NCI-H1694 (cell line): ENCODE results near the gene CD99.

Experiments used
- DNase-seq: peaks from one replicate; lab custom pipeline; 2025; lab: John Stamatoyannopoulos, UW

The CD99 gene

DNA sequence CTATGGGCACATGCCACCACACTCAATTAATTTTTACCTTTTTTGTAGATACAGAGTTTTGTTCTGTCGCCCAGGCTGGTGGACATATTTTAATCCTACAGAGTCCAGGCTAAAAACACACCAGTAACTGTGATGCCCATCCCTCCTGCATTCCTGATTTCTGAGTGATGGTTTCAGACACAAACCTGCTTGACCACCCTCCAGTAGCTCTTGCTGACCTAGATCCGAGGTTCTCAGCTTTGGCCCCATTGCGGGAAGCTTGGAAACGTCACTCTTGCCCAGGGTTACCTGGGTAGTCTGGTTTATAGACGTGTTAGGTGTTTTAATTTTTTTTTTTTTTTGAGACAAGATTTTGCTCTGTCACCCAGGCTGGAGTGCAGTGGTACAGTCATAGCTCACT, 7.5 kb downstream of the CD99 start:
- no peak for DNase-seq

DNA sequence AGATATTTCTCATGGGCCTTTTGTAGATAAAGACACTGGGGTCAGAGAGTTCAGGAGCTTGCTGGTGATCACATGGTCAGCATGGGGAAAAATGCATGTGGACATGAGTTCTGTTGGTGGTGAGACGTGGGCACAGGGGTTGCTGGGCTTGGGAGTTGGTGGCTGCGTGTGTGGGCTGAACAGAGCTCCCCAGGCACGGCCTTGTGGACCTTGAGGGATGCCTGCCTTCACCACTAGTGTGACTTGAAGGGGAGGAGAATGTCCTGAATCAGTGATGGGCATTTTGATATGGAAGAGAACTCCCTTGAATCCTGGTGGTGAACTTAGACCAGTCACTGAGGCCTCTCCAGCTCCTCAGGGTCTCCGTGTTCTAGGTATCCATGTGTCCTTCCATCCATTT, 8.9 kb downstream of the CD99 start:
- DNase-seq = no peak

DNA sequence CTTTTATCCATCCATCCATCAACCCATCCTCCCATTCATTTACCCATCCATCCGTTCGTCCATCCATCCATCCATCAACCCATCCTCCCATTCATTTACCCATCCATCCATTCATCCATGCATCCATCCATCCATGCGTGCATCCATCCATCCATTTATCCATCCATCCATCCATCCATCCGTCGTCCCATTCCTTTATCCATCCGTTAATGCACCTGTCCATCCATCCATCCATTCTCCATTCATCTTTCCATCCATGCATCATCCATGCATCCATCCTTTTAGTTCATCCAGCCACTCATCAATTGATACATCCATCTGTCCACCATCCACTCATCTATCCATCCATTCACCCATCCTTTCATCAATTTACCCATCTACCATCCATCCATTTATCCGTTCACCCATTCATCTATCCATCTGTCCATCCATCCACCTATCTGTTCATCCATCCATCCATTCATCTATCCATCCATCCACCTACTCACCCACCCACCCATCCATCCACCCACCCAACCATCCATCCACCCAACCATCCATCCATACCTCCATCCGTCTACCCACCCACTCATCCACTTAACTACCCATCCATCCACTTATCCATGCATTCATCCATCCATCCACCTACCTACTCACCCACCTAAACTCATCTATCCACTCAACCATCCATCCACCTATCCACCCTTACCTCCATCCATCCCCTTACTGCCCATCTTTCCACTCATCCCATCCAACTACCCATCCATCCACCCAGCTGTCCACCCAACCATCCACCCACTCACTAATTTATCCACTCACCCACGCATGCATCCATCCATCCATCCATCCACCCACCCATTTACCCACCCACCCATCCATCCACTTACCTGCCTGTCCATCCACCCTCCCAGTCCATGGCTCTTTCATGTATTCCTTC, 9.6 kb downstream of the CD99 start:
- DNase-seq = no peak

DNA sequence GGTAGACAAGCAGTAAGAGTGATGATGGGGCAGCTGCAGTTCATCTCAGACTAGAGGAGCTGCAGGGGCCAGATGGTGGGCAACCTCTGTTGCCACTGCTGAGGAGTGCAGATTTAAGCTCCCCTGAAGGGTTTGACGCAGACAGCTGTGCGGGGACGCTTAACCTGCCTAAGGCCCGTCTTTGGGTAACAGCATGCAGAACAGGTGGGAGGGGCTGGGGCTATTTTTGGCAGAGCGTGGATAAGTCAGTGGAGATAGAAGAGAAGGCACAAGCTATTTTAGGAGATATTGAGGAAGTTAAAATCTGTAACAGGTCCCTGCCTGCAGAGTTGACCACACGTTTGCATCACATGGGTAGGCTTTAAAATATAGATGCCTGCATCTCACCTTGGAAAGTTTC, 10.5 kb downstream of the CD99 start:
- no peak for DNase-seq

DNA sequence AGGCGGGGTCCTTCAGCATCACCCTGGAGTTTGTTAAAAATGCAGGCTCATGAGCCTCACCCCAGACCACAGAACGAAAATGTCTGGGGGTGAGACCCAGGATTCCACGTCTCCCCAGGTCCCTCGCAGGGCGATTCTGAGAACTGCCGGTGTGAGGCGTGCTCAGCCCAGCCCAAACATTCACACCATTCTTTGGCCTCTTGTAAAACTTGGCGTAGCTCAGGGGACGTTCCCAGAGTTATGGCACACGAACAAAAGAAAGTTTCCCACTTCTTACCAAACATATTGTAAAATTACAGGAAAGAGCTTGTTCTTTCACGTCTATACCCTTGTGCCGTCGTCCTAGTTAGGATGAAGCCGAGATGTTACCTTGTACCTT, 12.9 kb downstream of the CD99 start:
- no peak for DNase-seq

DNA sequence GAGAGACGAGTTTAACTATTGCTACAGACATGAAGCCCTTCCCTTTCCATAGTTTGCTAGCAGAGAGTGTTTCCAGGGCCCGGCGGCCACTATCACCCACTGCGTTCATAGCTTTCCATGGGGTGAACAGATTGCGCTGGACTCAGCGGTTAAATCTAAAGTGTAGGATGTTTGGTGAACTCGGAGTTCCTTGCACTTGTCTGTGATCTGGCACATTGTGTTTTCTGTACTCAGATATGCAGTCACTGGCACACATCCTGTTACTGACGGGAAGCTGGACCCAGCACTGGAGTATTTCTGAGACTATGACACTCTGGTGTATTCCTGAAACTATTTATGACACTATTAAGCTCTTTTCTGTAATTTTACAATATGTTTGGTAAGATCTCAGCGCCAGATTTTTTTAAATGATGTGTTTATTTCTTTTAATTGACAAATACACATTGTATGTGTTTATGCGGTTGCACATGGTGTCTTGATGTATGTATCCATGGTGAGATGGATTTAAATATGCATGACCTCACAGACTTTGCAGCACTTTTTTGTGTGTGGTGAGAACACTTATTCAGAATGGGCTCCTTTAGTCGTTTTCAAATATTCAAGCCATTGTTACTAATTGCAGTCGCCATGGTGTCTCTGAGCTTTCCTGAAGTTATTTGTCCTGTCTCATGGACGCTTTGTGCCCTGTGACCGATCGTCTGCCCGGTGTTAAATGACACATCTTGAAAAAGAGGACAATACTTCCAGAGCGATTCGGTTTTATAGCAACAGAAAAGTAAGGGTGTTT, 14.1 kb downstream of the CD99 start:
- no peak for DNase-seq

DNA sequence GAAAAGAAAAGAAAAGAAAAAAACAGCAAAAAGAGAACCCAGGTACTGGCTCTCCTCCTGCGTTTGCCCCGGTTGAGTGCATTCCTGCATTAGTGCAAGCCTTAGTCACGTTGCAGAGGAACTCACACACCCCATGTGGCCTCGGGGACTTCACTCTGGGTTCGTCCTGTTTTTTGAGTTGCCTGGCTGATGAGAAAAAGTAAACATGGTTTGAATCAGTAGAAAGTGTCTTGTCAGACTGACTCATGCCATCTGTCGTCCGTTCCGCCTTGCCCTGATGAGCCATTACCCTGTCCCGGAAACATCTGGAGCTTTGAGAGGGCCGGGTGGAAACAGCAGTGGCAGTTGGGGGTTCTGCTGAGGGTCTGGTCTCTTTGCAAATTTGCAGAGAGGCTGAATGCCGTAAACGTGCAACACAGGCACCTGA, 16.3 kb downstream of the CD99 start:
- DNase-seq = no peak

DNA sequence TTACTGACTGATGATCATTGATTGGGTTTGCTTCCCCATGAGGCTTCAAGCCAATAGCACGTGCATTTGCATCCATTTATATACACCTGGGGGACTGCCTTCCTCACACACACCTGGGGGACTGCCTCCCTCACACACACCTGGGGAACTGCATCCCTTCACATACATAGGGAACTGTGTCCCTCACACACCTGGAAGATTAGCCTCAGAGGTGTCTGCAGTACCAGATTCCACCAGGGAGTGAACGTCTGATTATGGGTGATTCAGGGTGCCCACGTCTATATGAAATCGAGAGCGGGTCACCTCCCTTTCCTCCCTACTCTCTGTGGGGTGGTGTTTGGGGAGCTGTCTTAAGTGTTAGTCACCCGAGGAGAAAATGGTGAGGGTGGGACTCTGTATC, 16.9 kb downstream of the CD99 start:
- no peak for DNase-seq

DNA sequence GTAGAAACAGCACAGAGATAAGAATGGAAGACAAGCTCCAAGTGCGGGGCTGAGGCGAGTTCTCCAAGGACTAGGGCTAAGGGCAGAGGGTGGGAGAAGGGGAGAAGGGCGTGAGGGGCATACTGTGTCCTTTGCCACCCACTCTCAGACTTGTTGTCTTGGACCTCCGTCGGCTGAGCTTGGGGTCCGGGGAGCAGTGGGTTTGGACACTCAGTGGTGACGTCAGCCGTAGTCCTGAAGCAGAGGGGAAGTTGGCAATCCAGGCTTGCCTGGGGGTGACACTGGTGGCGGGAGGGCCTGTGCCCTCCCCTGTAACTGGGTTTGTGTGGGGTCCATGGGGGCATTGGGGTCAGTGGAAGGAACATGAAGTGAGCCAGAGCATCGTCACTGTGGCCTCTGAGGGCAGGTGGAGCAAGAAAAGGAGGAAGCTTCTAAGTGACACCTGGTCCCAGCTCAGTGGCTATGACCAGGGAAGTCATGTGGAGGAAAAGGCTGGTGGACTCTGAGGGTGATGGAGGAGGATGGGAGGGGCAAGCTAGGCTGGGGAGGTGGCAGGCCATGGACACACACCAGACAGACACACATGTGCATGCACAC, 17.6 kb downstream of the CD99 start:
- DNase-seq = no peak

DNA sequence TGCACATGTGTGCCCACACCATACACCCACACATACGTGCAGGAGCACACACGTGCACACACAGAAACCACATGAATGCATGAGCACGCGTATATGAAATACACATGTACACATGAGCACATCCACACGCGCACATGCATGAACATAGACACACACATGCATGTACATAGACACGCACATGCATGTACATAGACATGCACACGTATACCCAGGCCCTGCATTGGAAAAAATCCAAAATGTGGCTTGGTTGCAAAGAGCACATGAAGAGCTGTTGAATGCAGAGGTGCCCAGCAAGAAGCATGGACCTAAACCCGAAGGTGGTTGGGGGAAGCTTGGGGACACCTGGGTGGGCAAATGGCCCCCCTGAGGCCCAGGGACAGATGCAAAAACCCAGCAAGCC, 18.5 kb downstream of the CD99 start:
- DNase-seq = no peak

DNA sequence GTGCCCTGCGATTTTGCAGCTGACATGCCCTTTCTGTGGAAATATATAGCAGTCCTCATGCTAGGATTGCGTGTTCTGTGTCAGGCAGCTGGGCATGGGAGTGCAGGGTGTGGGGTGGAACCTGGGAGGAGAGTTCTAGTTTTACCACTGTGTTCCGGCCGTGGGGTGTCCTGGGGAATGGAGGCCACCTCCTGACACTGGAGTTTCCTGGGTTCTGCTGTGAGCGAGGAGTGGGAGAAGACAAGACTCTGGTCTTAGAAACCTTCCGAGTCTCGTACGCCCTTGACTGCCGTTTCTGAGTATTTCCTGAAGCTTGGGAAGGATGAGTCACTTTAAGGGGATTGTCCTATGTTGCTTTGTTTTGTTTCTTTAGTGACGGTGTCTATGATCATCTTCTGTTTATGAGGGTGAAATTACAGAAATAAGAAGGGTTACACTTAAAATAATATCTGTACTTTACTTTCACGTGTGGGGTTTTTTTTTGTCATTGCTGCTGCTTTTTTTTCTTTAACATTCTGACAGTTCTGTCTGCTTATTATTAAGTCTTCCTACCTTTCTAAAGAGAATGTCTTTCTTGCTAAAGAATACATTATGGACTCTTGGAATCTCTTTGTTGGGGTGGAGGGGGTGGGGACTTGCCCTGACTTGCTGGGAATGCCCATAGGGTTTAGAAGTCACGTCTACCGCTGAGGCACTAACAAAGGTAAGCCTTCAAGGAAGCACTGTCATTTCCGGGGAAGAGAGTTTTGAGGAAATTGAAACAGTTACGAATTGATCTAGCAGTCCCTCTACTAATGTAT, 19.1 kb downstream of the CD99 start:
- no peak for DNase-seq

DNA sequence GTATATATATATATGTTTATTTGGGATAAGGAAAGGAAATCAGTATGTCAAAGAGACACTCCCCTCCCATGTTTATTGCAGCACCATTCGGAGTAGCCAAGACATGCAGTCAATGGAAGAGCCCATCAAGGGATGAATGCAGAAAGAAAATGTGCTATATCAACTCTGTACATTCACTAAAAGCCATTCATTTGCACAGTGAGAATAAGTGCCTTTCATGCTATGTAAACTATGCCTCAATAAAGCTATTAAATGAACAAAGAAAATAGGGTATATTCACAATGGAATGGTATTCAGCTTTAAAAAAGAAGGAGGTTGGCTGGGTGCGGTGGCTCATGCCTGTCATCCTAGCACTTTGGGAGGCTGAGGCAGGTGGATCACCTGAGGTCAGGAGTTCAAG, 20.3 kb downstream of the CD99 start:
- DNase-seq = no peak

DNA sequence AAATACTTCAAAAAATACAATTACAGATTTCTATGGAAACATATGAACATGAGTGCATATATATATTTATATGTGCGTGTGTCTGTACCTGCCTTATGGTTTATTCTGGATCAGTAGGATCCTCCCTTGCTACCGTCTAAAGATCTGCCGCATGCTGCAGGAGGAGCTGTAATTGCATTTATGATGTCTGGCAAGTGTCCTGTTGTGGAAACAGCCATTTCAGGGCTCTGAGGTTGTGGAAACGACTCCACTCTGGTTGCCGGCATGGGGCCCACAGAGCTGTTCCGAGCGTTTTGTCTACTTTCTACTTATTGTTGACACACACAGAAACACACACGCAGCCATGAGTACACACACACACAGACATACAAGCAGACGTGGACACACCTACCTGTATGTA, 21.3 kb downstream of the CD99 start:
- no peak for DNase-seq

DNA sequence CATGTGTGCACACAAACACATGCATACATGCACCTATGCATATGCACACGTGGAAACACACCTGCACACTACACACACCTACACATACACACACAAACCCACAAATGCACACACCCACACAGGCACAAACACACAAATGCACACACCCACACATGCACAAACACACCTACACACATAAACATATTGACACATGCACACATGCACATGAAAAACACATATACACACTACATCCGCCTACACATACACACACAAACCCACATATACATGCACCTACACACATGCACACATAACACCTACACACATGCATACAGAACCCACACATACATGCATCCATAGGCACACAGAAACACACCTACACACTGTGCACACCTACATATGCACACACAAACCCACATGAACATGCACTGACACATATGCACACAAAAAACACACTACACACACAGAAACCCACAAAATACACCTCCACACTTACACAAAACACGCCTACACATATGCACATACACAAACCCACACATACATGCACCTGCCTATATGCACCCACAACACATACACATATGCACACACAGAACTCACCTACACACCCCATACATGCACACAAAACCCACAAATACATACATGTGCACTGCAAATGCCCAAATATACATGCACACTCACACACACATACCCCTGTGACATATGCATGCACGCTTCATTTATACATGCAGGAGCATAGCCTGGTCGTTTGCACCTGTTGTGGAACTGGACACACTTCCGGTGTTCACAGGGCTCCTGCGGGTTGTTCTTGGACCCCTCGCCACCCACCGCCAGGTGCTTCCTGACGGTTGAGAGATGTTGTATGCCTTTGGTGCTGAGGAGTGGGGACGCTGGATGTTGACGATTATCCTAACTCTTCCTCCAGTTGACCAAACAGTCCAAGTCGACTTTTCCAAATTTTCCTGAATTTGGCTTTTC, 22.1 kb downstream of the CD99 start:
- no peak for DNase-seq

DNA sequence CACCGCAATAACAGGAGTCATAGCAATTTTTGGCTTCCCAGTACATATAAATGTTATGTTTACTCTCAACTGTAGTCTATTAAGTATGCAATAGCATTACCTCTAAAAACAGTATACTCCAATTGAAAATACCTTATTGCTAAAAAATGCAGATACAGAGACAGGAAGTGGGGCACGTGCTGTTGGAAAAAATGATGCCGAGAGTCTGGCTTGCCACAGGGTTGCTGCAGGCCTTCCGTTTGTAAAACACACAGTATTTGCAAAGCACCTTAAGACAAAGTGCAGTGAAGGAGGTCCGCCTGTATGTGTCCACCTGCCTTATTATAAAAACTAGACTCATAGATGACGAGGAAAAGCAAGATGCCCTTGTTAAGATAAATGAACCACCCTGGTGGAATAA, 23.5 kb downstream of the CD99 start:
- DNase-seq = no peak

DNA sequence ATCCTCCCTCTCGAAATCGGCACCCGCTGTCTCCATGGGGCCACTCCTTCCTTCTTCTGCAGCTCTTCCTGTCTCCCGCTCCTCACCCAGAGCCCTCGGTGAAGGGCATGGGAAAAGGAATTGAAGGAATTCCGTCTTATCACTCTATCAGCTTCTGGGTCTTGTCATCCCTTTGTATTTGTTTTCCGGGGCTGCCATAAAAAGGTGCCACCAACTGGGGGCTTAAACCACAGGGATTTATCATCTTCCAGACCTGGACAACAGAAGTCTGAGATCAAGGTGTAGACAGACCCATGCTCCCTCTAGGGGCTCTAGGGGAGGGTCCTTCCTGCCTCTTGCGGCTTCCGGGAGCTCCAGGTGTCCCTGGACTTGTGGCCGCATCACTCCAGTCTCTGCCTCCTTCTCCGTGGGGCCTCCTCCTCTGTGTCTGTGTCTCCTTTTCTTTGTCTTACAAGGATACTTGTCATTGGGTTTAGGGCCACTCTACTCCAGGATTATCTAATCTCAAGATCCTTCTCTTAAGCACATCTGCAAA, 24.0 kb downstream of the CD99 start:
- no peak for DNase-seq

DNA sequence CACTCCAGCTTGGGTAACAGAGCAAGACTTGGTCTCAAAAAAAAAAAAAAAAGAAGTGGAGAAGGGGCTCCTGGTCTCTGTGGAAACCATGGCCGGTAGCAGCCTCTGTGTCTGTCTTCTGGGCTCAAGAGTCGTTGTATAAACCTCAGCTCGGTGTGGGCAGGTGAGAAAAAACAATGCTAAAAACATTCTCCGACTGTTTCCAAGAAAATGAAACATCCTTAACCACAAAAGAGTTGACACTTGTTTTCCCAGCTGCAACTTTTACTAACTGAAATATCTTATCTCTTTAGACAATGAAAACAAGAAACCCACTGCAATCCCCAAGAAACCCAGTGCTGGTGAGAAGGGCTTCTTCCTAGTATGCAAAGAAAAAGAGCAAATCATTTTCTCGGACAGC, 26.2 kb downstream of the CD99 start:
- DNase-seq = no peak

DNA sequence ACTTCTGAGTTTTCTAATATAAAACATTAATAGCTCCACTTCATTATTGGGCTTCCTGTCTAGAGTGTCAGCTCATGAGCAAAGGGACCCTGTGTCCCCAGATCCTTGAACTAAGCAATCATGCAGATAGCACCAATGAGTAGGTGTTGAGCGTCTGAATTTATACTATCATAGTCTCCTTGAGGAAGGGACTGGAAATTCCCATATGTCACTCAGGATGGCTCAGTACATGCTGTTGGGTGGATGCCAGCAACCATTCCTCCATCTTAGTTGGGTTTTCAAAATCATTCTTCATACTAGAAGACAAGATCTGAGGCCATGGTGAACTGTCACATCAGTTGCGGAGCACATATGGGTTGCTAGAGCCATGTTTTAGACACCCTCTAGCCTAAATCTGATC, 27.7 kb downstream of the CD99 start:
- no peak for DNase-seq

DNA sequence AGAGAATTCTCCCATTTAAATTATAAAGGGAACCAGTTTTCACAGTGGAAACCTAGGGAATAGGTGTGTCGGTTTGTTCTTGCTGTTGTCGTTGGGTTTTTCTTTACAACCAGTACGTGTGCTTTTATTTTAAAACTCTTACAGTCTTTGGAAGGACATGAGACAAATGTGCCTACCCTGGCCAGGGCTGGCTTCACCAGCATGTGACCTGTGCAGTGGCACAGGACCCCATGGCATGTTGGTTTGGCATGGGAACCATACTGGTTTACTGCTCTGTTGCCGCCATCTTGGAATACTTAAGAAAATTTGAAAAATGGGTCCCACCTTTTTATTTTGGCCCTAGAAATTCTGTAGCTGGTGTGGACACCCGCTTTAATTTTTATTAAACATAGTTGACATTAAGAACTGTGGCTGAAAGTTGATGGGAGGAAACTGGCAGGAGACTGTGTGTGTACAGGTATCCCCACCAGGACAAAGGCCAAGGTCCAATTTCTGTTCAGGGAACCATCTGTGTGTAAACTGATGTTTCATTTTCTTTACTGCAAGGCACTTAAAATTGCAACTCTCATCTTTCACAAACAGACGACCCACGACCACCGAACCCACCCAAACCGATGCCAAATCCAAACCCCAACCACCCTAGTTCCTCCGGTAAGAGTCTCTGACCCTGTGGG, 28.8 kb downstream of the CD99 start:
- DNase-seq = no peak

DNA sequence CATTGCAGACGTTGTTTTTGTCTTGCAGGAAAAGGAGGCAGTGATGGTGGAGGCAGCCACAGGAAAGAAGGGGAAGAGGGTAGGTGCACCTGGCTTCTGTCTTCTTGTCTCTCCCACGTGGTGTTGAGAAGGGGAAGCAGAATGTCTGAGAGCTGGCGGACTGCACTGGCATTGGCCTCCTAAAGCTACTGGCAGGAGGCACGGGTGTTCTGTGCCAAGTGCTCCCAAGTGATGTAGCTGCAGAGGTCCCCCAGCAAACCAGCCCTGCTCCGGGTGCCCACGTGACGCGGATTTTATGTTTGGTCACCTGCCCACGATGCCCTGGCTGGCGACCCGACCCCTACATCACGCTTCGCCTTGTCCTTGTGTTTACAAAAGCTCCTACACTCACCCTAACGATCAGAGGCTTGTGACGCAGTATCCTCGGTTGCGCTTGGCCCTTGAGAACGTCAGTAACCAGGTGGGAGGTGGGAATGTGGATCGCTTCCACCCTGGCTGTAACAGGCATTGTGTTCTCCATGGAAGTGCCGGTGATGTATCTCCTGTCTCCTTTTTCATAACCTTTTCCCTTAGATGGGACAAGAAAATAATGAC, 32.3 kb downstream of the CD99 start:
- no peak for DNase-seq
